IPS-11a (cell line): ENCODE results near the gene ASXL2.

Experiments used
- H3K4me3 ChIP-seq: one replicate; pipeline ENCODE4 v1.5.1; 2013; ENCODE audit warnings: low read depth, low read length, control low read depth

ASXL2 gene

GRCh38 chr2:25808006-25808383 lies 70.3 kb downstream of the ASXL2 start:
- H3K4me3 ChIP-seq: no peak overlapping the region

DNA sequence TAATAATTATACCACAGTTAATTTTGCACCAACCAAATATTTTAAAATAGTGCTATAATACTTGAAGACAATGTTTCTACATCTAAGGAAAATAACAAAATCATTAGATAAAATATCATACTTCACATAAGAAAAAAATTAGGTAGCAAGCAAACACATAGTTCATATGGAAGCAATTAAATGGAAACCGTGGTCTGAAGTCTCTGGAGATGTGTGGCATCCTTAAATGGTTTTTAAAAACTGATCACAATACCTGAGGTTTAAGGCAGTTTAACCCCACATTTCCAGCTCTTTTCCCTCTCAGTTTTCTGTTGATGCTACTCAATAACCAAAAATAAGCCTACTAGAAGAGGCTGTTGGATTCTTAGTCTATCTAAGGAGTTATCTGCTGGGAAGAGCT lies 71.3 kb downstream of the ASXL2 start:
- H3K4me3 ChIP-seq: no peak overlapping the region

- H3K4me3 ChIP-seq: no peak overlapping the region
Measured at GRCh38 chr2:25805987-25806386, 72.3 kb downstream of the ASXL2 start.

DNA sequence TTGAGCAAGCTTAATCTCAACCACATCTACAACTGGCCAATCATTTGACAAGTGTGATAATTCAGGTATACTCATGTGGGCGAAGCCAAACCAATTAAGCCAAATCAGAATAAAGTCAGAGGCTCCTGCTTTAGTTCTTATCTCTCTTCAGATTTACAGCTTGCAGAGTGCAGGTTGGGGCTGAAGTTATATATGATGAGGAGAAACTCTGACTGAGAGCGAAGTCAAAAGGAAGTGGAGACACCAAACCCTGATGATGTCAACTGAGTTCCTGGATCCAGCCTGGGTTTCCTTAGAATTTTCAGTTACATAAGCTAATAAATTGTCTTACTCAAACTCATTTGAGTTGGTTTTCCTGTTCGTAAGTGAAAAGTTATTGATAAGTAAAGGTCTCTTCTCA lies 73.9 kb downstream of the ASXL2 start:
- H3K4me3 ChIP-seq: no peak overlapping the region

DNA sequence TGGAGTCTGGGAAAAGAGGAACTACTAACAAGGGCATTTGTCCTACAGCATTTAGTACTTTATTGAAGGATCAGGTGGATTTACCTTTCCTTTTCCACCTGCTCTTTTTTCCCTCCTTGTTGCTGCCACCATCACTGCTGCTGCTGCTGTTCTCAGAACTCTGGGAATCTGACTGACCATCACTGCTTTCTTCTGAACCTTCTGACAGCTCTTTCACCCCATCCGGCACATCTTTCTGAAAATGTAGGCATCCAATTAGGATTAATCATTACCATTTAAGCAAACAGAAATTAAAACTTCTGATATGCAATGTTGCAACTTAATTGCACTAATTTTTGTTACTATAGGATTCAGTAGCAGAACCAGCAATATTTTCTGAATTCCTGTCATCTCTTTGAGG lies 79.0 kb downstream of the ASXL2 start:
- no peak overlapping the region for H3K4me3 ChIP-seq

DNA sequence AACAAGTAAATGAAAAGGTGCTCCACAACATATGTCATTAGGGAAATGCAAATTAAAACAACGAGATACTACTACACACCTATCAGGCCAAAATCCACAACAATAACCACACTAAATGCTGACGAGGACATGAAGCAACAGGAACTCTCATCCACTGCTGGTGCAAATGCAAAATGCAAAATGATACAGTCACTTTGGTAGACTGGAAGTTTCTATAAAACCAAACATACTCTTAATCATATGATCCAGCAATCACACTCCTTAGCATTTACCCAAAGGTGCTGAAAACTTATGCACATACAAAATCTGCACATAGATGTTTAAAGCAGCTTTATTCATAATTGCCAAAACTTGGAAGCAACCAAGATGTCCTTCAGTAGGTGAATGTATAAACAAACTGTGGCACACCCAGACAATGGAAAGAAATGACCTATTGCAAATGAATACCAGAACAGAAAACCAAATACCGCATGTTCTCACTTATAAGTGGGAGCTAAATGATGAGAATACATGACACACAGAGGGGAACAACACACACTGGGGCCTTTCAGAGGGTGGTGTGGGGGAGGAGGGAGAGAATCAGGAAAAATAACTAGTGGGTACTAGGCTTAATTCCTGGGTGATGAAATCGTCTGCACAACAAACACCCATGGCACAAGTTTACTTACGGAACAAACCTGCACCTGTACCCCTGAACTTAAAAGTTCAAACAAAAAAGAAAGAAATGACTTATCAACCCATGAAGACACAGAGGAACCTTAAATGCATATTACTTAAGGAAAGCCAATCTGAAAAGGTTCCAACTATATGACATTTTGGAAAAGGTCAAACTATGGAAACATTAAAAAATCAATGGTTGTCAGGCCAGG lies 80.4 kb downstream of the ASXL2 start:
- H3K4me3 ChIP-seq: no peak overlapping the region

GRCh38 chr2:25794544-25795276 lies 83.6 kb downstream of the ASXL2 start:
- no peak overlapping the region for H3K4me3 ChIP-seq

DNA sequence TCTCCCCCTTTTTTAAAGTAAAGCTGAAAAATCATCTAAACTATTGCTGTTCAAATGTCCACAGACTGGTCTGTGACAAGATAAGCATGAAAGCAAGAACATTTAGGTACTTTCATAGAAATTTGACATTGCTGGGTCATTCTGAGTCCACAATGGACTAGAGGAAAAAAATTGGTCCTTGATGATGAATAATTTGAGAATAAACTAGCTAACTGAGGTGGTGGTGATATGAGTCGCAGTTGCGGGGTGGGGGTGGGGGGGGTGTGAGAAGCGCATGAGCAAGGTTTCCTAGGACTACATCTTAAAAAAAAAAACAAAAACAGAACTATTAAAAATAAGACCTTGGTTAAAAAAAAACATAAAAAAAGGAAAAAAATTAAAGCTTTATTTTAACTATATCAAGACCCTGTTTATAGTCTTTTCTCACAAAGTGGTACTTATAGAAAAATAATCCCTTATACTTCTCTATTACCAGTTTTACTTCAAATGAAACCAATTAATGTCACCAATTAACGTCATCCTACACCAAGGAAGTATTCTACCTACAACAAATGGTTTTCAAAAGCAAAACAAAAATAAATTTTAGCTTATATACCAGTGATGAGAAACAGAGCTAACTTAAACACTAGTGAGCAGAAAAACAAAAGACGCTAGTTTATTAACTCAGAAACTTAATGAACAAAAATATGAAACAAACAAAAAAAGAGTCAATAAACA lies 88.1 kb downstream of the ASXL2 start:
- no peak overlapping the region for H3K4me3 ChIP-seq

DNA sequence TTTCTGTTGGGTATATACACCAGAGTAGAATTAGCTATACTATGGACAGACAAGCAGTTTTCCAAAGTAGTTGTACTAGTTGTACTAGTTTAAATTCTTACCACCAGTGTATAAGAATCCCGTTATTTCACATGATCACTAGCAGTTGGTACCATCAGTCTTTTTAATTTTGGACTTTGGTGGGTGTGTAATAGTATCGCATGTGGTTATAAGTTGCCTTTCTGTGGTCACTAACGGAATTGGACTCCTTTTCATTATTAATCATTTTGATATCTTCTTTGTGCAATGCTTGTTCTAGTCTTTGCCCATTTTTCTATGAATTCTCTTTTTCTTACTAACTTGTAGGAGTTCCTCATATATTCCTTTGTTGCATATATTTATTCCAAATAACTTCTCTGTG lies 89.8 kb downstream of the ASXL2 start:
- H3K4me3 ChIP-seq: no peak overlapping the region

GRCh38 chr2:25787020-25787419 lies 91.3 kb downstream of the ASXL2 start:
- H3K4me3 ChIP-seq: no peak overlapping the region

DNA sequence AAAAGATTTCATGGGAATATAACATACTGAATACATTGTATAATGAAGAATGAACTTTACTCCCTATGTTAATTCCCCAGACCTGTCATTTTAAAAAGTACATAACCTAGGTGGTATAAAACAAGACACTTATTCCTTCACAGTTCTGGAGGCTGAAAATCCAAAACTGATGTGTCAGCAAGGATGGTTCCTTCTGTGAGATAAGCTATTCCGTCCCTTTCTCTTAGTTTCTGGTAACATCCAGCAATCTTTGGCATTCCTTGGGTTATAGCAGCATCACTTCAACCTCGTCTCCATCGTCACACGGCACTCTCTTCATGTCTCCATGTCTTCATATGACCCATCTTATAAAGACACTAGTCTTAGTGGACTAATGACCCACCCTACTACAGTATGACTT lies 93.9 kb downstream of the ASXL2 start:
- no peak overlapping the region for H3K4me3 ChIP-seq

DNA sequence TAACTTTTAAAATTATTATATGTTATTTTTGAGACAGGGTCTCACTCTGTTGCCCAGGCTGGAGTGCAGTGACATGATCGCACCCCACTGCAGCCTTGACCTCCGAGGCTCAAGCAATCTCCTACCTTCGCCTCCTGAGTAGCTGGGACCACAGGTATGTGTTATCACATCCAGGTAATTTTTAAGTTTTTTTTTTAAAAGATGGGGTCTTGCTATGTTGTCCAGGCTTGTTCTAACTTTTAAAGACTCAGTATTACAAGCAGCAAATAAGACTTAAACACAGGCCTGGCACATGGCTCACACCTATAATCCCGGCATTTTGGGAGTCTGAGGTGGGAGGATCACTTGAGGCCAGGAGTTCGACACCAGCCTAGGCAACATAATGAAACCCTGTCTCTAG lies 101.2 kb downstream of the ASXL2 start:
- H3K4me3 ChIP-seq: no peak overlapping the region

DNA sequence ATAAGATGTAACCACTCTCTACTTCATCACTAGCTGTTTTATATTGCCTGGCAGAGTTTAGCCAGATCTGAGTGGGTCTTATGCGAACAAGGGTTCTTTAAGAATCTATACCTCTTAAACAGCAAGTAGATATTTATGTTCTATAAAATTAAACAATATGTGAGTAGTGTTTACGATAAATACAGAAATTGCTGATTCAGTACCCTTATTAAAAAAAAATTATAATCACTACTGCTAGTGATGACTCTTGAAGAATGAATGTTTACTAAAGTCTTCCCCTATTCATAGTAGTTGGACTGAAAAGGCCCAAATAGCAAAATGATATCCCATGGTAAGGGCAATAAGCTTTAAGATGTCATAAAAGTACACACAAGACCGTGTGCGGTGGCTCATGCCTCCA lies 106.2 kb downstream of the ASXL2 start:
- H3K4me3 ChIP-seq: no peak overlapping the region

- no peak overlapping the region for H3K4me3 ChIP-seq
Measured at GRCh38 chr2:25763575-25763974, 114.7 kb downstream of the ASXL2 start.

- H3K4me3 ChIP-seq: no peak overlapping the region
Measured at GRCh38 chr2:25760297-25760696, 118.0 kb downstream of the ASXL2 start.

GRCh38 chr2:25758348-25758747 lies 119.9 kb downstream of the ASXL2 start:
- H3K4me3 ChIP-seq: no peak overlapping the region

- no peak overlapping the region for H3K4me3 ChIP-seq
Measured at GRCh38 chr2:25757906-25758305, 120.4 kb downstream of the ASXL2 start.

DNA sequence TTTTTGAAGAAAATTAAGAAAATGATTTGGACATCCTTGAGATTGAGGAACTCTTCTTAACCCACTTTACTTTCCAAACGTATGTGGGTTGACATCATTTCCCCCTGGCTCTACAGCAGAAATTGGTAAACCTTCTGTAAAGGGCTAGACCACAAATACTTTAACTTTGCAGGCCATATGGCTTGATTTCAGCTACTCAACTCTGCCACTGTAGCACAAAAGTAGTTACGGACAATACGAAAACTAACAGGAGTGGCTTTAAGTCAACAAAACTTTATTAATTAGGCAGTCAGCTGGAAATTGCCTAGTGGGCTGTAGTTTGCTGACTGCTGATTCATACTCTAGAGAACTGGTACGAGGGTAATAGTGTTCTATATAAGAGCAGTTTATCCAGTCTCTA lies 121.8 kb downstream of the ASXL2 start:
- no peak overlapping the region for H3K4me3 ChIP-seq

DNA sequence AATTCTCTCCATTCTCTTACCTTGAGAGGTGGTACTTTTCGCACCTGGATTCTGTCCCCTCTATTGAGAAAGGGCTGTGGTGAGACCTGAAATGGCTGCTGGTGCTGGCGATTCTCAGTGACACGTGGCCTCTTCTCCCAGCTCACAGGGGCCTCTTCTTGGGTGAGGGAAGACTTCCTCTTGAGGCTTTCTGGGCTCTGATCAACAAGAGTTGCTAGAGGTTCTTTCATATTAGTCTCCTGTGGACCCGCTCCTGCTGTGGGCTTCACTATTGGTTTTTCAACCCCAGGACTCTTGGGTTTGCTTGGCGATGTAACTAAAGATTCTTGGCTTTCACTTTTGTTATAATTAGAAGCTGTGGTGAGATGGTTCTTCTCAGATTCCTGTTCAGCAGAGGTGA lies 128.6 kb downstream of the ASXL2 start:
- H3K4me3 ChIP-seq: no peak overlapping the region

GRCh38 chr2:25744055-25744454 lies 134.2 kb downstream of the ASXL2 start:
- H3K4me3 ChIP-seq: no peak overlapping the region

DNA sequence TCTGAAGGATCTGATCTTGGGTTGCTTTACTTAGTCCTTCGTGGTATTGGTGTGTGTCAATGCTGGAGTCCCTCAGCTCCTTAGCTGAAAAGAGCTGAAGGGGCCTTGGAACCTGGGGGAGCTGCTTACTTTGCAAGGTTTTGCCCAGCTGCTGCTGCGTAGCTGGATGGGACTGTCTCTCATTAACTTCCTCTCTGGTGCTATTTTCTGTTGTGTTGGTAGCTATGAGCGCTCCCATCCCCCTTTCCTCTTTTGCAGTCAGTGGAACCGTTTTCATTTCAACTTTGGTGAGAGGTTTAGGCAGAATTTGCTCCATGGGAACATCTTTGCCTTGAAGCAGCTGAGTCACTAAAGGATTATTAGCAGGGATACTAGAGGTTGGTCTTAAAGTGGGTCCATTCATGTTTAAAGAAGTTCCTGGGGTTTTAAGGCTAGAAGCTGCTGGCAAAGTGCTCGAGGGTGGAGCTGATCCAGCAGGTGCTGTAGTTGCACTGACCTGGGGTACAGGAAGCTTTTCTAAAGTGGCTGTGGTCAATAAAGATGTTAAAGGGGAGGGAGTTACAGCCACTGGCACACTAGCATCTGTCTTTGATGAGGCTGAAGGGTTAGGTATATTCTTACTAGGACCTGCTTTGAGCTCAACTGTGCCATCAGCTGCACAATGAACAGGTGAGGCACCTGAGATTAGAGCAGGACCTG lies 135.0 kb downstream of the ASXL2 start:
- no peak overlapping the region for H3K4me3 ChIP-seq
